AG09309 (cell line): ENCODE data around the gene C5AR2.

Experiments
- DNase-seq: peaks from one replicate; pipeline ENCODE4 v3.0.0-alpha.2; 2010; ENCODE audit warnings: low read depth
- H3K4me3 ChIP-seq: 2 replicates; pipeline ENCODE4 v1.5.1; 2011; ENCODE audit warnings: mild to moderate bottlenecking, low read depth, low read length, moderate library complexity; ENCODE audit not compliant: control insufficient read depth
- TF ChIP-seq, protein P1 (sequence below): IDR thresholded peaks from 2 replicates; pipeline ENCODE4 v1.5.1; 2011; ENCODE audit warnings: mild to moderate bottlenecking, low read depth, low read length, inconsistent platforms; ENCODE audit not compliant: insufficient read depth, control insufficient read depth; ENCODE audit errors: missing control alignments

C5AR2 gene

GRCh38 chr19:47305309-47305751 is 26.6 kb upstream of the C5AR2 start:
- peak; percentile 76 for DNase-seq
- H3K4me3 ChIP-seq: no peak overlapping the region
- TF ChIP-seq, protein P1, sequence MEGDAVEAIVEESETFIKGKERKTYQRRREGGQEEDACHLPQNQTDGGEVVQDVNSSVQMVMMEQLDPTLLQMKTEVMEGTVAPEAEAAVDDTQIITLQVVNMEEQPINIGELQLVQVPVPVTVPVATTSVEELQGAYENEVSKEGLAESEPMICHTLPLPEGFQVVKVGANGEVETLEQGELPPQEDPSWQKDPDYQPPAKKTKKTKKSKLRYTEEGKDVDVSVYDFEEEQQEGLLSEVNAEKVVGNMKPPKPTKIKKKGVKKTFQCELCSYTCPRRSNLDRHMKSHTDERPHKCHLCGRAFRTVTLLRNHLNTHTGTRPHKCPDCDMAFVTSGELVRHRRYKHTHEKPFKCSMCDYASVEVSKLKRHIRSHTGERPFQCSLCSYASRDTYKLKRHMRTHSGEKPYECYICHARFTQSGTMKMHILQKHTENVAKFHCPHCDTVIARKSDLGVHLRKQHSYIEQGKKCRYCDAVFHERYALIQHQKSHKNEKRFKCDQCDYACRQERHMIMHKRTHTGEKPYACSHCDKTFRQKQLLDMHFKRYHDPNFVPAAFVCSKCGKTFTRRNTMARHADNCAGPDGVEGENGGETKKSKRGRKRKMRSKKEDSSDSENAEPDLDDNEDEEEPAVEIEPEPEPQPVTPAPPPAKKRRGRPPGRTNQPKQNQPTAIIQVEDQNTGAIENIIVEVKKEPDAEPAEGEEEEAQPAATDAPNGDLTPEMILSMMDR: peak; percentile 96

- H3K4me3 ChIP-seq: no peak overlapping the region
- TF ChIP-seq, protein P1: no peak
- no peak for DNase-seq
These were observed 25.7 kb upstream of the C5AR2 start for GRCh38 chr19:47306303-47306702.

DNA sequence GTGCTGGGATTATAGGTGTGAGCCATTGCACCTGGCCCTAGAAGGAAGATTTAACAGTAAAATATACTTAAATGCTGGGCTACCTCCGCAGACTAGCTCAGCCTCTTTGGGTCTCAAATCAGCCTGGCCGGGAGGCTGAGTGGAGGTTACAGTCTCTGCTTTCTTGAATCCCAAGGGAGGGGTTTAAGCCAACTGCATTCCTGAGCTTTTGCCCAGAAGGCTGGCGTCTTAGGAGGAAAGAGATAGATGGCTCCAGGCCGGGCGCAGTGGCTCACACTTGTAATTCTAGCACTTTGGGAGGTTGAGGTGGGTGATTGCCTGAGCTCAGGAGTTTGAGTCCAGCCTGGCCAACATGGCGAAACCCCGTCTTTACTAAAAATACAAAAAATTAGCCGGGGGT is 22.9 kb upstream of the C5AR2 start:
- no peak for DNase-seq
- TF ChIP-seq, protein P1: no peak
- no peak overlapping the region for H3K4me3 ChIP-seq

DNA sequence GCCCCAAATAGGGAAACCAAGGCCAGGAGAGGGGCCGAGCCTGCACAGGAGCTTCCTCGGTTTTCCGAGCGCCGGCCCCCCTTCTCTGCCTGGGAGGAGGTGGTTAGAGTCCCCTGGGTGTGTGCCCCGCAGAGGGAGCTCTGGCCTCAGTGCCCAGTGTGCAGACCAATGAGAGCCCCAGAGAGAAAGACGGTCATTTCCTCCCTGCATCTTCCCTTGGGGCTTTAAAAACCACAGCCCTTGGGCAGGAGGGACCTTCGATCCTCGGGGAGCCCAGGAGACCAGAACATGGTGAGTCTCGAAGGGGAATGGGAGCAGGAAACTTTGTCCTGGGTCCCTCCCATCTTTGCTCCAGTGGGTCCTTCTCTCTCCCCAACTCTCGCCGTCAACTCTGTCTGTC is 22.4 kb upstream of the C5AR2 start, which contains the start of gene C5AR1:
TSS of gene C5AR1 (plus strand) at position 254 of the 400 bp plus-strand sequence. CDS start at position 289, 35 bp downstream.
- TF ChIP-seq, protein P1: no peak
- no peak for DNase-seq
- H3K4me3 ChIP-seq: no peak within 1 kb of the TSS

- no peak overlapping the region for H3K4me3 ChIP-seq
- no peak for DNase-seq
- TF ChIP-seq, protein P1: no peak
These were observed 21.7 kb upstream of the C5AR2 start for GRCh38 chr19:47310323-47310722.

DNA sequence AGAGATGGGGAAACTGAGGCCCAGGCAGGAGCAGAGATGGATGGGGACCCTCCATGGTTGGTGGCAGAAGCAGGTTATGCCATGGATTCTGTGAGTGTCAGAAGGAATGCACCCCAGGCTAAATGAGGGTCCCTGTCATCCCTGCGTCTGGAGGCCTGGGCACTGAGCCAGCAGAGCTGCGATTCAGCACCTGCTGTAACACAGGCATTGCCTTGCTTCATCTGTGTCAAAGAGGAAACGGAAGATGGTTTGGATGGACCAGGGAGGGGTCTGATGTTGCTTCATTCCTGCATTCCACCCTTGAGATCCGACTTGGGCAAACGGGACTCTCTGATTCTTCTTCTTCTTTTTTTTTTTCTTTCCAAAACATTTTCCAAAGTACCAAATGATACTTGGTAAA is 21.2 kb upstream of the C5AR2 start:
- TF ChIP-seq, protein P1: no peak
- no peak overlapping the region for H3K4me3 ChIP-seq
- DNase-seq: no peak
